IMR-90 (cell line): ENCODE data around the gene TUBB4A. TPM values are rescaled to one million over a fixed set of nuclear protein-coding genes. Genes with fewer than 3 reads are reported as not detected.

Source experiments
- ATAC-seq: fragments of 200-7000 bp; cut with Tn5 transposase; 2 replicates; pipeline ENCODE4 v1.9.1; 2020; ENCODE audit warnings: low read depth, mild to moderate bottlenecking, moderate library complexity
- BruUV-seq: library from RNA; stranded (reverse); fragments of 400-500 nt; replicated peaks from 2 replicates; lab custom pipeline; 2021; lab: Mats Ljungman, UMichigan
- CTCF ChIA-PET: fragments of 300-600 bp; formaldehyde crosslinking; extraction: SDS; loops from one replicate; lab custom pipeline; 2021; ENCODE audit warnings: antibody characterized with exemption; lab: Yijun Ruan, JAX
- POLR2A ChIA-PET: fragments of 300-600 bp; sonication (Branson Sonifier 250); formaldehyde crosslinking; loops from one replicate; lab custom pipeline; 2022; ENCODE audit warnings: antibody characterized with exemption; ENCODE audit not compliant: unreplicated experiment; lab: Charles Lee
- DNase-seq: peaks from one replicate; pipeline ENCODE4 v3.0.0; 2013
- H2AFZ ChIP-seq: replicated peaks from 2 replicates; pipeline ENCODE3; 2013; ENCODE audit warnings: low read length, mild to moderate bottlenecking; ENCODE audit not compliant: poor library complexity
- H2AK5ac ChIP-seq: 2 replicates; pipeline ENCODE4 v1.6.1; 2013; ENCODE audit warnings: low read depth, low read length, inconsistent platforms
- H2AK9ac ChIP-seq: replicated peaks from 2 replicates; pipeline ENCODE3; 2013; ENCODE audit warnings: mild to moderate bottlenecking, low read depth, low read length, moderate library complexity; ENCODE audit not compliant: poor library complexity
- H2BK120ac ChIP-seq: 2 replicates; pipeline ENCODE4 v1.6.1; 2013; ENCODE audit warnings: low read depth, low read length, inconsistent platforms
- H2BK15ac ChIP-seq: 3 replicates; pipeline ENCODE4 v1.6.1; 2013; ENCODE audit warnings: low read depth, low read length, inconsistent platforms
- H2BK20ac ChIP-seq: 2 replicates; pipeline ENCODE4 v1.6.1; 2013; ENCODE audit warnings: low read depth, mild to moderate bottlenecking, inconsistent platforms, low read length, moderate library complexity
- H2BK5ac ChIP-seq: 2 replicates; pipeline ENCODE4 v1.6.1; 2013; ENCODE audit warnings: mild to moderate bottlenecking, low read depth, low read length, inconsistent platforms; ENCODE audit not compliant: poor library complexity, severe bottlenecking
- H3K14ac ChIP-seq: replicated peaks from 2 replicates; pipeline ENCODE4 v1.6.1; 2013; ENCODE audit warnings: low read depth, low read length, inconsistent platforms
- H3K18ac ChIP-seq: 2 replicates; pipeline ENCODE4 v1.6.1; 2013; ENCODE audit warnings: low read depth, low read length, control low read depth
- H3K23ac ChIP-seq: 2 replicates; pipeline ENCODE4 v1.6.1; 2013; ENCODE audit warnings: low read depth, low read length, inconsistent platforms
- H3K27ac ChIP-seq: 2 replicates; pipeline ENCODE4 v1.5.1; 2013; ENCODE audit warnings: mild to moderate bottlenecking, control low read depth, low read length; ENCODE audit not compliant: insufficient read depth
- H3K27me3 ChIP-seq: 2 replicates; pipeline ENCODE4 v1.6.1; 2013; ENCODE audit warnings: low read length; ENCODE audit not compliant: control insufficient read depth, insufficient read depth
- H3K36me3 ChIP-seq: 2 replicates; pipeline ENCODE4 v1.6.1; 2013; ENCODE audit warnings: low read length, mixed read lengths; ENCODE audit not compliant: control insufficient read depth, insufficient read depth
- H3K4ac ChIP-seq: 2 replicates; pipeline ENCODE4 v1.6.1; 2013; ENCODE audit warnings: low read depth, low read length, inconsistent platforms
- H3K4me1 ChIP-seq: 2 replicates; pipeline ENCODE4 v1.6.1; 2013; ENCODE audit warnings: low read length, mixed read lengths; ENCODE audit not compliant: control insufficient read depth, insufficient read depth
- H3K4me2 ChIP-seq: 2 replicates; pipeline ENCODE4 v1.6.1; 2013; ENCODE audit warnings: low read depth, mild to moderate bottlenecking, control low read depth, low read length, moderate library complexity
- H3K4me3 ChIP-seq: 2 replicates; pipeline ENCODE4 v1.5.1; 2013; ENCODE audit warnings: low read depth, mild to moderate bottlenecking, control low read depth, low read length, moderate library complexity; ENCODE audit not compliant: insufficient read depth
- H3K56ac ChIP-seq: 2 replicates; pipeline ENCODE4 v1.6.1; 2013; ENCODE audit warnings: low read length, inconsistent platforms; ENCODE audit not compliant: insufficient read depth; ENCODE audit errors: extremely low read depth
- H3K79me1 ChIP-seq, 2 experiments: 2 replicates each; pipeline ENCODE4 v1.6.1; 2013; ENCODE audit warnings: low read length in 2 of 2, inconsistent platforms in 1 of 2, low read depth in 1 of 2
- H3K9ac ChIP-seq: 2 replicates; pipeline ENCODE4 v1.6.1; 2013; ENCODE audit warnings: low read depth, low read length, control low read depth
- H3K9me1 ChIP-seq: 2 replicates; pipeline ENCODE4 v1.6.1; 2013; ENCODE audit warnings: low read length, inconsistent platforms; ENCODE audit not compliant: insufficient read depth
- H3K9me3 ChIP-seq: 2 replicates; pipeline ENCODE4 v1.6.1; 2013; ENCODE audit warnings: low read length; ENCODE audit not compliant: control insufficient read depth, insufficient read depth
- H4K20me1 ChIP-seq: 2 replicates; pipeline ENCODE4 v1.6.1; 2013; ENCODE audit warnings: low read length, inconsistent platforms; ENCODE audit not compliant: insufficient read depth
- H4K5ac ChIP-seq: 2 replicates; pipeline ENCODE4 v1.6.1; 2013; ENCODE audit warnings: mild to moderate bottlenecking, low read depth, low read length, control low read depth
- H4K8ac ChIP-seq, 2 experiments: 2 replicates each; pipeline ENCODE4 v1.6.1; 2013; ENCODE audit warnings: low read depth in 2 of 2, low read length in 2 of 2, control low read depth in 1 of 2, inconsistent platforms in 1 of 2
- H4K91ac ChIP-seq: 2 replicates; pipeline ENCODE4 v1.6.1; 2013; ENCODE audit warnings: low read depth, low read length, inconsistent platforms; ENCODE audit not compliant: insufficient read depth
- FOS ChIP-seq: fragments of 150-350 bp; IDR thresholded peaks from 2 replicates; pipeline ENCODE4 v1.6.1; 2016; ENCODE audit warnings: low read depth, low read length
- RCOR1 ChIP-seq: IDR thresholded peaks from 2 replicates; pipeline ENCODE4 v1.6.1; 2012; ENCODE audit warnings: mild to moderate bottlenecking, low read length, improper control_type of control experiment; ENCODE audit not compliant: insufficient replicate concordance
- RFX5 ChIP-seq: IDR thresholded peaks from 2 replicates; pipeline ENCODE4 v1.8.0; 2012; ENCODE audit warnings: low read depth, mild to moderate bottlenecking, low read length, moderate library complexity
- WGBS, 2 experiments: methylation state at CpG; one replicate each; pipeline versions ENCODE4 v1.1.5 to v1.1.7; 2013; ENCODE audit warnings: missing lambda C conversion rate in 2 of 2; ENCODE audit not compliant: insufficient read length in 1 of 2; ENCODE audit errors: extremely low coverage in 2 of 2; 5-methylcytosine and 5-hydroxymethylcytosine counted together
- dilution Hi-C: fragments of 300-500 bp; cut with HindIII; formaldehyde crosslinking; loops from one replicate; pipeline ENCODE4 v1.14.3; 2018; ENCODE audit warnings: low sequenced_read_pairs; ENCODE audit not compliant: unreplicated experiment
- in situ Hi-C: fragments of 300-500 bp; cut with MboI; formaldehyde crosslinking; loops from 3 replicates; pipeline ENCODE4 v1.14.3; 2019; ENCODE audit warnings: low sequenced_read_pairs, inconsistent platforms, mixed read lengths
- intact Hi-C: fragments of 100-400 bp; cut with micrococcal nuclease; formaldehyde crosslinking; loops from 2 replicates; pipeline ENCODE4 v1.10.0; 2022
- polyA plus RNA-seq, 3 experiments: library from polyadenylated mRNA; depleted of rRNA; stranded (reverse); fragments of >200 nt; gene quantifications; 2 replicates each; pipeline ENCODE4 v1.2.3, GENCODE V29; 2012; ENCODE audit warnings: low replicate concordance in 1 of 3
- total RNA-seq: library from RNA; depleted of rRNA; stranded (reverse); fragments of >200 nt; gene quantifications from 2 replicates; pipeline ENCODE4 v1.2.3, GENCODE V29; 2012

Gene TUBB4A
- total and polyA plus RNA-seq, 2 of the 4 experiments (the other 2 are of a cell fraction), result not detected

GRCh38 chr19:6460099-6460884 is 41.8 kb downstream of the TUBB4A start (continued):
- TF ChIP-seq RFX5, result no peak

DNA sequence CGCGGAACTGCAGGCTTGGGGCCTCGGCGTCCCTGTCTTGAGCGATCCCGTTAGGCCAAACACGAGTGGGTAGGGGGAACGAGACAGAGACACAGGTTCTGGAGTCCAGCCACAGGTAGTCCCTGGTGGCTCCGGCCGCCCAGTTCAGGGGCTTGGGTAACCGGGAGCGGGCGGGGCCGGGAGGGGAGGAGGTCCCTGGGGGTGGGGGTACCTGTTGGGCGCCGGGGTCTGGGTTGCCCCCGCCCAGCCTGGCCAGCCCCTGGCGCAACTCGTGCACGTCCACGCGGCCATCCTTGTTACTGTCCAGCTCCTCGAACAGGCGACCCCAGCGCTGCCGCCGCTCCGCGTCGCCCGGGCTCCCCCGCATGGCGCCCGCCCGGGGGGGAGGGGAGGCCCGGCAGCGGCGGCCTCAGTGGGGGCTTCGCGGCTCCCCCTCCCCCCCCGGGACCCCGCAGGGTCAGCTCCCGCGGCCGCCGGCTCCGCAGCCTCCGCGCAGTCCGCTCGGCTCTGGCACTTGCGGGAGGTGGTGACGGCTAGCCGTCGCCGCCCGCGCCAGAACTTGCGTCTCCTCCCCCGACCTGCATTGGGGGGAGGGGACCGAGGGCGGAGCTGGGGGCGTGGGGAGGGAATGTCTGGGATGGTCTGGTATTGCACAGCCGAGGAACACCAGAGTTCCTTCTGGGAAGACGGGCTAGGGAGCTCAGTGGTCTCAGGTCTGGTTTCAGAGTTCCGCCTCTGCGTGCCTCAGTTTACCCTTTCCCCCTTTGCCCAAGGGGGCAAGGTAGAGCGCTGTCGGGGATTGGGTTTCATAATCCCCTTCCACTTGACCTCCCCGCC is 42.6 kb downstream of the TUBB4A start, which contains the start of gene SLC25A23:
TSS of gene SLC25A23 (minus strand) at position 531 of the 837 bp plus-strand sequence. CDS start at position 367, 164 bp downstream.
- peak within 1 kb of the TSS; percentile 27 for H3K9ac ChIP-seq
- no peak within 1 kb of the TSS; the same call in 1 of the 2 replicates for H3K18ac ChIP-seq
- no peak within 1 kb of the TSS for H3K4ac ChIP-seq
- no peaks in the 10 kb centered on the region for H4K20me1 ChIP-seq
- H2BK20ac ChIP-seq, result no peak within 1 kb of the TSS
- in situ Hi-C loops, result no loop called here
- intact Hi-C loops, result loop anchor here (1.0 to 10.0 kb wide), 3 partner anchors 278 to 665 kb away; partner anchors contain the start of genes DUS3L and GPR108
- no peak within 1 kb of the TSS; the same call in 2 of the 3 replicates for H2BK15ac ChIP-seq
- BruUV-seq, result no TSS peak
- H3K9me3 ChIP-seq, result peaks cover 2% of the 10 kb centered on the region; the same call in 1 of the 2 replicates
- ChIA-PET CTCF (no interaction called here), POLR2A (no interaction called here)
- dilution Hi-C loops, result no loop called here
- no peak within 1 kb of the TSS; the same call in 1 of the 2 replicates for H4K91ac ChIP-seq
- peak within 1 kb of the TSS; percentile 52 for H2AK9ac ChIP-seq
- peak within 1 kb of the TSS in 1 of 2 experiments; percentile 59; a peak in 1 of 4 replicates for H4K8ac ChIP-seq
- H3K14ac ChIP-seq, result no peak within 1 kb of the TSS
- DNase-seq (peak; percentile 64), ATAC-seq (peak; percentile 81)
- H2BK5ac ChIP-seq, result no peak within 1 kb of the TSS
- H3K79me1 ChIP-seq, result peaks cover 0 to 3% of the 10 kb centered on the region in 2 experiments; a peak in 1 of 4 replicates
- peaks cover 3% of the 10 kb centered on the region; the same call in 1 of the 2 replicates for H3K4me1 ChIP-seq
- no peak for TF ChIP-seq RCOR1
- no peak for TF ChIP-seq RFX5
- no peak for TF ChIP-seq FOS
- H3K56ac ChIP-seq, result no peak within 1 kb of the TSS
- 0 out of 2 replicates have a peak within 1 kb of the TSS, but pooled peaks have one; percentile 55 for H2BK120ac ChIP-seq
- H3K4me3 ChIP-seq, result peak within 1 kb of the TSS; percentile 61
- H3K9me1 ChIP-seq, result no peaks in the 10 kb centered on the region; the same call in 1 of the 2 replicates
- no peak within 1 kb of the TSS for H4K5ac ChIP-seq
- H3K23ac ChIP-seq, result no peak within 1 kb of the TSS
- peak within 1 kb of the TSS; percentile 96 for H3K4me2 ChIP-seq
- H2AK5ac ChIP-seq, result 0 out of 2 replicates have a peak within 1 kb of the TSS, but pooled peaks have one; percentile 12
- peaks cover 10% of the 10 kb centered on the region for H3K27me3 ChIP-seq
- 0% methylated on average over 13 of the region's 70 CpGs; no CpG with 5 or more reads in 1 of the 2 experiments for WGBS, 2 experiments
- H3K36me3 ChIP-seq, result peaks cover 2% of the 10 kb centered on the region; the same call in 1 of the 2 replicates
- peak within 1 kb of the TSS; percentile 4; the same call in 1 of the 2 replicates for H3K27ac ChIP-seq
- peak within 1 kb of the TSS; percentile 98 for H2AFZ ChIP-seq
